SHP77 treated with DMSO at 0.1 percent for 48 hours (cell line): ENCODE data around the gene WASF3.
"Not testable (repeated sequence)": the region's sequence is repeated elsewhere in the genome, so short reads cannot be mapped to it uniquely, and the experiment has no call there.

Experiments
- DNase-seq: peaks from one replicate; lab custom pipeline; 2025; lab: John Stamatoyannopoulos, UW

Gene WASF3

GRCh38 chr13:26718146-26718545 is 160.7 kb downstream of the WASF3 start:
- DNase-seq: no peak

- DNase-seq: no peak
Measured at GRCh38 chr13:26718872-26719271, 161.4 kb downstream of the WASF3 start.

GRCh38 chr13:26719356-26719945 is 162.0 kb downstream of the WASF3 start:
- DNase-seq: no peak

- peak; percentile 3 for DNase-seq
Measured at GRCh38 chr13:26721251-26722121, 164.0 kb downstream of the WASF3 start.

- DNase-seq: no peak
Measured at GRCh38 chr13:26722321-26722720, 164.8 kb downstream of the WASF3 start.

GRCh38 chr13:26723620-26724019 is 166.1 kb downstream of the WASF3 start:
- not testable (repeated sequence) for DNase-seq

GRCh38 chr13:26726684-26727083 is 169.2 kb downstream of the WASF3 start:
- no peak for DNase-seq

GRCh38 chr13:26727122-26727521 is 169.6 kb downstream of the WASF3 start:
- no peak for DNase-seq

- DNase-seq: no peak
Measured at GRCh38 chr13:26727633-26728032, 170.2 kb downstream of the WASF3 start.

GRCh38 chr13:26735677-26736076 is 178.2 kb downstream of the WASF3 start:
- no peak for DNase-seq
